T-helper 17 cell (primary cell): Measurements from ENCODE around the gene ALOX5. TPM values are rescaled to one million over a fixed set of nuclear protein-coding genes. Genes with fewer than 3 reads are reported as not detected.

Source experiments
- ATAC-seq: fragments of 150-1000 bp; cut with Tn5 transposase; 2 replicates; pipeline ENCODE4 v1.10.0; 2021; ENCODE audit warnings: mild to moderate bottlenecking, moderate library complexity
- DNase-seq, 3 donors: peaks; one replicate each; pipeline versions ENCODE4 v3.0.0 to v3.0.0-alpha.2; 2020 to 2021
- H3K9me3 ChIP-seq: one replicate; pipeline ENCODE4 v1.7.0; 2013; ENCODE audit warnings: low read length, mild to moderate bottlenecking; ENCODE audit not compliant: control insufficient read depth, poor library complexity, severe bottlenecking
- H3K27ac Mint-ChIP-seq: one replicate; pipeline ENCODE4 v1.8.0; 2022; ENCODE audit warnings: mild to moderate bottlenecking, moderate library complexity, mixed read lengths
- H3K27me3 Mint-ChIP-seq: one replicate; pipeline ENCODE4 v1.8.0; 2022; ENCODE audit warnings: mixed read lengths
- H3K36me3 Mint-ChIP-seq: one replicate; pipeline ENCODE4 v1.8.0; 2022; ENCODE audit warnings: low read depth, mixed read lengths
- H3K4me1 Mint-ChIP-seq: one replicate; pipeline ENCODE4 v1.8.0; 2022; ENCODE audit warnings: mild to moderate bottlenecking, mixed read lengths
- H3K4me3 Mint-ChIP-seq: one replicate; pipeline ENCODE4 v1.8.0; 2022; ENCODE audit warnings: mild to moderate bottlenecking, moderate library complexity, mixed read lengths
- total RNA-seq, 4 donors: library from RNA in 2 of 4; stranded (reverse) in 2 of 4; gene quantifications; one replicate each; pipeline ENCODE4 v1.2.3 and lab custom pipeline; 2022 to 2026

The ALOX5 gene
- total RNA-seq, 2 donors from 2014 or later: 19.8 to 66.6 TPM

DNA sequence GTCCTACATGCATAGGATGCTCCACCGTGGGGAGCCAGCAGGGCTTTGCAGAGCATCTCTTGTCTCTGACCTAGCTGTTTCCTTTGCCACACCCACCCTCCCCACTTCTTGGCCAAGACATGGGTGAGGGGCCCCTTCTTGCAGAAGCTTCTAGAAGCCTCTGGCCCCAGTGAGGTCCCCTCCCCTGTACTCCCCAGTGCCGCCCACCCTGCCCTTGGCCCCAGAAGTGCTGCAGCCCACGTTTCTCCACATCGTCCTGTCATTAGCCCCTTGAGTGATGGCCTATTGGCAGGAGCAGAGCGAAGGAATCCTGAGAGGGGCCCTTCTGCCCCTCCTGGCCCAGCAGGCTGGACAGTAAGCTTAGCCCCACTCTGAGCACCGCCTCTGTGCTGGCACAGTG lies 43.7 kb downstream of the ALOX5 start:
- peaks cover 5% of the 10 kb centered on the region for H3K36me3 Mint-ChIP-seq
- no peak for DNase-seq
- H3K4me1 Mint-ChIP-seq: peaks cover 52% of the 10 kb centered on the region
- no peak for ATAC-seq
- H3K27ac Mint-ChIP-seq: peak overlapping the region; percentile 99
- no peaks in the 10 kb centered on the region for H3K9me3 ChIP-seq
- no peaks in the 10 kb centered on the region for H3K27me3 Mint-ChIP-seq
- H3K4me3 Mint-ChIP-seq: peak overlapping the region; percentile 96

DNA sequence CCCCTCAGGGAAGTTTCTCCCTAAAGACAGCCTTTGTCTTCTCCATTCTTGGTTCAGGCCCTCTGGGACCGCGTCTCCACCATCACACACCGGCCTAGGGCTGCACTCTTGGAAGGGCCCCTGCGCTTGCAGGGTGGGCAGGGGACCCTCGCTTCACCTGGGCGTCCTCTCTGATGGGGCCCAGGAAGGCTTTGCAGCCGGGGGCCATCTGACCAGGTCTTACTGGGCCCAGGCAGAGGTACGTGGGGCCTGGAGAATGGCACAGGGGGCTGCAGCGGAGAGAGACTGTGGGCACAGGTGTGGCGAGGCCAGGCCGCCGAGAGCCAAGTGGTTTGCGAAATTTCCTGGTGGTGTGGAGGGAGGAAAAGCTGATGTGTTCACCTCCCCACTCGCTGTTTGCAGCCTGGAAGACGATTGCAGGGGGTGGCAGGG lies 44.4 kb downstream of the ALOX5 start:
- DNase-seq (no peak), ATAC-seq (no peak)
- peaks cover 55% of the 10 kb centered on the region for H3K4me1 Mint-ChIP-seq
- H3K9me3 ChIP-seq: no peaks in the 10 kb centered on the region
- H3K36me3 Mint-ChIP-seq: peaks cover 3% of the 10 kb centered on the region
- peak overlapping the region; percentile 99 for H3K27ac Mint-ChIP-seq
- no peaks in the 10 kb centered on the region for H3K27me3 Mint-ChIP-seq
- H3K4me3 Mint-ChIP-seq: peak overlapping the region; percentile 96

GRCh38 chr10:45418849-45419675 lies 45.0 kb downstream of the ALOX5 start:
- H3K9me3 ChIP-seq: no peaks in the 10 kb centered on the region
- no peaks in the 10 kb centered on the region for H3K27me3 Mint-ChIP-seq
- DNase-seq (peak in 1 of 3 donors; percentile 41), ATAC-seq (peak; percentile 52)
- peak overlapping the region; percentile 96 for H3K4me3 Mint-ChIP-seq
- peaks cover 57% of the 10 kb centered on the region for H3K4me1 Mint-ChIP-seq
- H3K27ac Mint-ChIP-seq: peak overlapping the region; percentile 99
- H3K36me3 Mint-ChIP-seq: peaks cover 3% of the 10 kb centered on the region

DNA sequence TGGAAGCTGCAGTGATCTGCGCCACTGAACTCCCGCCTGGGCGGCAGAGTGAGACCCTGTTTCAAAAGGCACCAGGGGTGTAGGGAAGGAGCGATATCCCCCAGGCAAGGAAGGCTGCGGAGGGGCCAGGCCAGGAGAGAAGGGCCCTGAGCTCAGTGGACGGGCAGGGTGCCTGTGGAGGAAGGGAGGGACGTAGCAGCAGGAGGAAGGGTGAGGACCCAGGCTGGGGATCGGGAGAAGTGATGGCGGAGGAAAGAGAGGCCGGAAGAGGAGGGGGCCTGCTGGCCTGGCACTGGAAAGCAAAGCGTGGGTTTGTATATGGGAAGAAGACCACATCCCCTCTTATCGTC lies 45.6 kb downstream of the ALOX5 start:
- DNase-seq (no peak), ATAC-seq (no peak)
- H3K27ac Mint-ChIP-seq: peak overlapping the region; percentile 99
- H3K4me1 Mint-ChIP-seq: peaks cover 62% of the 10 kb centered on the region
- peaks cover 3% of the 10 kb centered on the region for H3K36me3 Mint-ChIP-seq
- no peaks in the 10 kb centered on the region for H3K9me3 ChIP-seq
- H3K4me3 Mint-ChIP-seq: peak overlapping the region; percentile 96
- H3K27me3 Mint-ChIP-seq: no peaks in the 10 kb centered on the region

GRCh38 chr10:45420453-45421192 lies 46.6 kb downstream of the ALOX5 start:
- peak overlapping the region; percentile 96 for H3K4me3 Mint-ChIP-seq
- no peaks in the 10 kb centered on the region for H3K9me3 ChIP-seq
- ATAC-seq (peak; percentile 68), DNase-seq (peak in 2 of 3 donors; percentile 48 to 50)
- peak overlapping the region; percentile 99 for H3K27ac Mint-ChIP-seq
- no peaks in the 10 kb centered on the region for H3K27me3 Mint-ChIP-seq
- H3K36me3 Mint-ChIP-seq: peaks cover 3% of the 10 kb centered on the region
- peaks cover 68% of the 10 kb centered on the region for H3K4me1 Mint-ChIP-seq

- H3K27ac Mint-ChIP-seq: peak overlapping the region; percentile 99
- peak overlapping the region; percentile 96 for H3K4me3 Mint-ChIP-seq
- ATAC-seq: peak; percentile 56
Measured at GRCh38 chr10:45421221-45422097, 47.4 kb downstream of the ALOX5 start.

GRCh38 chr10:45422207-45422865 lies 48.3 kb downstream of the ALOX5 start:
- H3K4me1 Mint-ChIP-seq: peaks cover 75% of the 10 kb centered on the region

More at GRCh38 chr10:45421221-45422097, 47.4 kb downstream of the ALOX5 start:
- H3K4me1 Mint-ChIP-seq: peaks cover 76% of the 10 kb centered on the region
- H3K9me3 ChIP-seq: no peaks in the 10 kb centered on the region
- H3K36me3 Mint-ChIP-seq: peaks cover 3% of the 10 kb centered on the region
- DNase-seq: no peak
- H3K27me3 Mint-ChIP-seq: no peaks in the 10 kb centered on the region

DNA sequence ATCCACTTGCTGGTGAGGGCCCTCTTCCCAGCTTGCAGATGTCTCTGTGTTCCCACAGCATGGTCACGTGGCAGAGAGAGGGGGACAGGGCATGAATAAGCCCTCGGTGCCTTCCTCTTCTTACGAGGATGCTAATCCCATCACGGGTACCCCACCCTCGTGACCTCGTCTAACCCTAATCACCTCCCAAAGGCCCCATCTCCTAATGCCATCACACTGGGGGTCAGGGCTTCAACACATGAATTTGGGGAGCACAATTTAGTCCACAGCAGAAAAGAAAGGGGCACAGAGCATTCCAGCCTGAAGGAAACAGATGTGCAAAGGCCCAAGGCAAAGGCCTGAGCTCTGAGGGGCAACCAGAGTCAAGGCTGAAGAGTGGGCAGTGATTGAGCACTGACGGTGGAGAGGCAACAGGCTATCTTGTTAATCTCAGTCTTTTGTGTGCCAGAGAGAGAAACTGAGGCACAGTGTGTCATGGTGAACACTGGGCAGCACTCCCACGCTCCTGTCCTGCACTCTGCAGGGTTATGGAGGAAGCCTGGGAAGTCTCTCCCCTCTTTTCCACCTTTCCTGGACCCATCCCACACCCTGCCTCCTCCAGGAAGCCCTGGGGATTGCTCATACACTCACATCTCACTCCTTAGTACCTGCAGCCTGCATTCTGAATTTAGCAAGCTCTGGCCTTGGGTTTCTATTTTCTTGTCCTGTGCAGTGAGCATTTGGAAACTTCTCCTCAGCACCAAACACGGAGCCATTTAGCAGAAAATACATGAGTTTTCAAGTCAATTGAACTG lies 49.0 kb downstream of the ALOX5 start:
- Mint-ChIP-seq H3K27me3 (no peaks in the 10 kb centered on the region), H3K27ac (peak overlapping the region; percentile 99), H3K4me1 (peaks cover 69% of the 10 kb centered on the region), H3K4me3 (peak overlapping the region; percentile 45), H3K36me3 (no peaks in the 10 kb centered on the region)
- no peaks in the 10 kb centered on the region for H3K9me3 ChIP-seq
- ATAC-seq (no peak), DNase-seq (no peak)

More at GRCh38 chr10:45422207-45422865, 48.3 kb downstream of the ALOX5 start:
- DNase-seq (no peak), ATAC-seq (no peak)
- no peaks in the 10 kb centered on the region for H3K9me3 ChIP-seq
- H3K27me3 Mint-ChIP-seq: no peaks in the 10 kb centered on the region
- H3K27ac Mint-ChIP-seq: peak overlapping the region; percentile 99
- H3K4me3 Mint-ChIP-seq: peak overlapping the region; percentile 50
- H3K36me3 Mint-ChIP-seq: no peaks in the 10 kb centered on the region

GRCh38 chr10:45423976-45424499 lies 50.0 kb downstream of the ALOX5 start:
- H3K4me1 Mint-ChIP-seq: peaks cover 66% of the 10 kb centered on the region
- H3K27ac Mint-ChIP-seq: peak overlapping the region; percentile 99
- H3K4me3 Mint-ChIP-seq: peak overlapping the region; percentile 21
- H3K9me3 ChIP-seq: no peaks in the 10 kb centered on the region
- H3K27me3 Mint-ChIP-seq: no peaks in the 10 kb centered on the region
- ATAC-seq (no peak), DNase-seq (no peak)
- H3K36me3 Mint-ChIP-seq: peaks cover 3% of the 10 kb centered on the region

GRCh38 chr10:45424668-45425404 lies 50.8 kb downstream of the ALOX5 start:
- no peaks in the 10 kb centered on the region for H3K9me3 ChIP-seq
- H3K4me1 Mint-ChIP-seq: peaks cover 60% of the 10 kb centered on the region
- no peak for ATAC-seq
- H3K4me3 Mint-ChIP-seq: no peak overlapping the region
- H3K27me3 Mint-ChIP-seq: no peaks in the 10 kb centered on the region
- no peak for DNase-seq
- H3K27ac Mint-ChIP-seq: peak overlapping the region; percentile 99
- peaks cover 5% of the 10 kb centered on the region for H3K36me3 Mint-ChIP-seq
